Tibial nerve (tissue), 4 donors: ENCODE data around the gene PIGQ.

ENCODE experiments used
- EP300 ChIP-seq, 2 donors: sonication (generic); formaldehyde crosslinking; IDR thresholded peaks; one replicate each; pipeline ENCODE4 v1.6.1; 2017; ENCODE audit warnings: antibody characterized with exemption in 2 of 2, mild to moderate bottlenecking in 1 of 2
- POLR2A ChIP-seq, 2 donors: fragments of 450-650 bp; IDR thresholded peaks; one replicate each; pipeline ENCODE4 v1.6.1; 2017; ENCODE audit warnings: antibody characterized with exemption in 2 of 2, mild to moderate bottlenecking in 2 of 2, moderate library complexity in 2 of 2
- TF ChIP-seq, protein P1 (sequence below), 5 experiments: fragments of 200-600 bp in 3 of 5; fragments of 450-650 bp in 2 of 5; sonication (generic) in 3 of 5; IDR thresholded peaks; one replicate each; pipeline ENCODE4 v1.5.1; 2016 to 2019; ENCODE audit warnings: antibody characterized with exemption in 5 of 5, mild to moderate bottlenecking in 3 of 5, moderate library complexity in 2 of 5

DNA sequence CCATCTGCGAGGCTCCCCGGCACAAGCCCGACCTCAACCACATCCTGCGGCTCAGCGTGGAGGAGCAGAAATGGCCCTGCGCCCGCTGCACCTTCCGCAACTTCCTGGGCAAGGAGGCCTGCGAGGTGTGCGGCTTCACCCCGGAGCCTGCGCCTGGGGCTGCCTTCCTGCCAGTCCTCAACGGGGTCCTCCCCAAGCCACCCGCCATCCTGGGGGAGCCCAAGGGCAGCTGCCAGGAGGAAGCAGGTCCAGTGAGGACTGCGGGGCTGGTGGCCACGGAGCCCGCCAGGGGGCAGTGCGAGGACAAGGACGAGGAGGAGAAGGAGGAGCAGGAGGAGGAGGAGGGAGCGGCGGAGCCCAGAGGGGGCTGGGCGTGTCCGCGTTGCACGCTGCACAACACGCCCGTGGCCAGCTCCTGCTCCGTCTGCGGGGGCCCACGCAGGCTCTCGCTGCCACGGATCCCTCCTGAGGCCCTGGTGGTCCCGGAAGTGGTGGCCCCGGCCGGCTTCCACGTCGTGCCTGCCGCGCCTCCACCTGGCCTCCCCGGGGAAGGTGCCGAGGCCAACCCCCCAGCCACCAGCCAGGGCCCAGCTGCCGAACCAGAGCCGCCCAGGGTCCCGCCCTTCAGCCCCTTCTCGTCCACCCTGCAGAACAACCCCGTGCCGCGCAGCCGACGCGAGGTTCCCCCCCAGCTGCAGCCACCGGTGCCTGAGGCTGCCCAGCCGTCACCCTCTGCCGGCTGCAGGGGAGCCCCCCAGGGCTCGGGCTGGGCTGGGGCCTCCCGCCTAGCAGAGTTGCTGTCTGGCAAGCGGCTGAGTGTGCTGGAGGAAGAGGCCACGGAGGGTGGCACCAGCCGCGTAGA is 22.6 kb upstream of the PIGQ start:
- TF ChIP-seq, protein P1, sequence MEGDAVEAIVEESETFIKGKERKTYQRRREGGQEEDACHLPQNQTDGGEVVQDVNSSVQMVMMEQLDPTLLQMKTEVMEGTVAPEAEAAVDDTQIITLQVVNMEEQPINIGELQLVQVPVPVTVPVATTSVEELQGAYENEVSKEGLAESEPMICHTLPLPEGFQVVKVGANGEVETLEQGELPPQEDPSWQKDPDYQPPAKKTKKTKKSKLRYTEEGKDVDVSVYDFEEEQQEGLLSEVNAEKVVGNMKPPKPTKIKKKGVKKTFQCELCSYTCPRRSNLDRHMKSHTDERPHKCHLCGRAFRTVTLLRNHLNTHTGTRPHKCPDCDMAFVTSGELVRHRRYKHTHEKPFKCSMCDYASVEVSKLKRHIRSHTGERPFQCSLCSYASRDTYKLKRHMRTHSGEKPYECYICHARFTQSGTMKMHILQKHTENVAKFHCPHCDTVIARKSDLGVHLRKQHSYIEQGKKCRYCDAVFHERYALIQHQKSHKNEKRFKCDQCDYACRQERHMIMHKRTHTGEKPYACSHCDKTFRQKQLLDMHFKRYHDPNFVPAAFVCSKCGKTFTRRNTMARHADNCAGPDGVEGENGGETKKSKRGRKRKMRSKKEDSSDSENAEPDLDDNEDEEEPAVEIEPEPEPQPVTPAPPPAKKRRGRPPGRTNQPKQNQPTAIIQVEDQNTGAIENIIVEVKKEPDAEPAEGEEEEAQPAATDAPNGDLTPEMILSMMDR (IDR thresholded peaks at IDR 0.05): peak; percentile 32 to 69 (median 43)
- TF ChIP-seq POLR2A (IDR thresholded peaks at IDR 0.05) (no peak), EP300 (IDR thresholded peaks at IDR 0.05) (no peak)
